Measurements from ENCODE around the gene ATP6V0D1.

DNA sequence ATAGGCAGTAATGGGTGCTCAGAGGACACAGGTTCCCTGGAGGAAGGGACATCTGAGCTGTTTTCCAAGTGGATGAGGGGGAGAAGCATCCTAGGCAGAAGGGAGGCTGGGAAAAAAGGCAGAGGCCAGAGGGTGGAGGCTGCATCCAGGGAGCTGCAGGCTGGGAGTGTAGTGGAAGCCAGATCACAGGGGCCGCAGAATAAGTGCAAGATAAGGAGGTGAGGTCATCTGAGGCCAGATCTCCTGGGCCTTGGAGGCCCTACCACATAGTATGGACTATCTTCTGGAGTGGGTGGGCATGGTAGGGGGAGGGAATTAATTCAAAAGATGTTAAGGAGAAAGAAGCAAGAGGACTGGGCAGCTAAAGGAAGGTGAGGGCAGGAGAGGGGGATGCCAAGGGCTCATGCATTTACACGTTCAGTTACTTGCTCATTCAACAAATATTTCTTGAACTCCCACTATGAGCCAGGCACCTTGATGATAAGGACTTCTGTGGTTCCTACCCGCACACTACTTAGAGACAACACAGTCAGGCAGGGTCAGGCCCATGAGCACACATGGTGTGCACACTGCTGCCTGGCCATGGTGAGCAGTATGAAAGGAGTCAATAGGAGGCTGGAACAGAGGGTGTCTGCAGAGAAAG, 45.3 kb upstream of the ATP6V0D1 start:
- TF ChIP-seq EZH2 (IDR thresholded peaks at IDR 0.05; ENCODE audit: borderline replicate concordance, low read length) = no peak
- TF ChIP-seq, protein P1, sequence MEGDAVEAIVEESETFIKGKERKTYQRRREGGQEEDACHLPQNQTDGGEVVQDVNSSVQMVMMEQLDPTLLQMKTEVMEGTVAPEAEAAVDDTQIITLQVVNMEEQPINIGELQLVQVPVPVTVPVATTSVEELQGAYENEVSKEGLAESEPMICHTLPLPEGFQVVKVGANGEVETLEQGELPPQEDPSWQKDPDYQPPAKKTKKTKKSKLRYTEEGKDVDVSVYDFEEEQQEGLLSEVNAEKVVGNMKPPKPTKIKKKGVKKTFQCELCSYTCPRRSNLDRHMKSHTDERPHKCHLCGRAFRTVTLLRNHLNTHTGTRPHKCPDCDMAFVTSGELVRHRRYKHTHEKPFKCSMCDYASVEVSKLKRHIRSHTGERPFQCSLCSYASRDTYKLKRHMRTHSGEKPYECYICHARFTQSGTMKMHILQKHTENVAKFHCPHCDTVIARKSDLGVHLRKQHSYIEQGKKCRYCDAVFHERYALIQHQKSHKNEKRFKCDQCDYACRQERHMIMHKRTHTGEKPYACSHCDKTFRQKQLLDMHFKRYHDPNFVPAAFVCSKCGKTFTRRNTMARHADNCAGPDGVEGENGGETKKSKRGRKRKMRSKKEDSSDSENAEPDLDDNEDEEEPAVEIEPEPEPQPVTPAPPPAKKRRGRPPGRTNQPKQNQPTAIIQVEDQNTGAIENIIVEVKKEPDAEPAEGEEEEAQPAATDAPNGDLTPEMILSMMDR (conservative IDR thresholded peaks at IDR 0.05 in 1 of 2, IDR thresholded peaks at IDR 0.05 in 1 of 2; ENCODE audit: extremely low read depth in 1 of 2, insufficient read depth in 1 of 2, low read depth in 1 of 2, low read length in 2 of 2) = no peak

Measured in mammary epithelial cell (primary cell).